HepG2 (cell line): Measurements from ENCODE around the gene DNPH1. TPM values are rescaled to one million over a fixed set of nuclear protein-coding genes. Genes with fewer than 3 reads are reported as not detected.

Source experiments
- ATF2 ChIP-seq: sonication (generic); formaldehyde crosslinking; IDR thresholded peaks from 2 replicates; pipeline ENCODE4 v1.4.0; 2020; ENCODE audit warnings: missing genetic modification reagents
- ATF6 ChIP-seq: sonication (generic); formaldehyde crosslinking; conservative IDR thresholded peaks from 2 replicates; pipeline ENCODE4 v1.4.0; 2020; ENCODE audit warnings: missing genetic modification reagents
- DNMT3B ChIP-seq: conservative IDR thresholded peaks from 2 replicates; pipeline ENCODE4 v1.6.1; 2016; ENCODE audit warnings: missing biosample characterization, control low read depth
- FOXJ3 ChIP-seq: sonication (generic); formaldehyde crosslinking; IDR thresholded peaks from 2 replicates; pipeline ENCODE4 v1.4.0; 2020; ENCODE audit warnings: missing genetic modification reagents, mild to moderate bottlenecking, borderline replicate concordance
- GLMP ChIP-seq: sonication (generic); formaldehyde crosslinking; IDR thresholded peaks from 2 replicates; pipeline ENCODE4 v1.9.0; 2021; ENCODE audit warnings: missing genetic modification reagents, mild to moderate bottlenecking, borderline replicate concordance
- HMGXB4 ChIP-seq, 2 experiments: sonication (generic) in 1 of 2; formaldehyde crosslinking in 1 of 2; IDR thresholded peaks; 2 replicates each; pipeline versions ENCODE4 v1.4.0 to v1.6.1; 2018 to 2020; ENCODE audit warnings: missing genetic modification reagents in 2 of 2, borderline replicate concordance in 1 of 2, low read depth in 1 of 2, mild to moderate bottlenecking in 1 of 2, missing biosample characterization in 1 of 2
- HOXA3 ChIP-seq: sonication (generic); formaldehyde crosslinking; IDR thresholded peaks from 2 replicates; pipeline ENCODE4 v1.5.0; 2020; ENCODE audit warnings: missing genetic modification reagents
- KLF15 ChIP-seq: sonication (generic); formaldehyde crosslinking; IDR thresholded peaks from 2 replicates; pipeline ENCODE4 v1.8.1; 2023; ENCODE audit warnings: borderline replicate concordance, mild to moderate bottlenecking, inconsistent platforms, missing genetic modification reagents, mixed read lengths
- RAD51 ChIP-seq: fragments of 450-650 bp; IDR thresholded peaks from 2 replicates; pipeline ENCODE4 v1.6.1; 2016; ENCODE audit warnings: borderline replicate concordance
- RARA ChIP-seq: IDR thresholded peaks from 2 replicates; pipeline ENCODE4 v1.6.1; 2016; ENCODE audit warnings: missing genetic modification reagents, missing compliant biosample characterization
- STAT6 ChIP-seq: sonication (generic); formaldehyde crosslinking; IDR thresholded peaks from 2 replicates; pipeline ENCODE4 v1.4.0; 2020; ENCODE audit warnings: missing genetic modification reagents, mild to moderate bottlenecking, borderline replicate concordance
- TFDP2 ChIP-seq: sonication (generic); formaldehyde crosslinking; IDR thresholded peaks from 2 replicates; pipeline ENCODE4 v1.4.0; 2020; ENCODE audit warnings: missing genetic modification reagents
- ZBTB8A ChIP-seq: sonication (generic); formaldehyde crosslinking; IDR thresholded peaks from 2 replicates; pipeline ENCODE4 v1.4.0; 2020; ENCODE audit warnings: mild to moderate bottlenecking, low read depth, missing genetic modification reagents, borderline replicate concordance
- ZFP37 ChIP-seq: sonication (generic); formaldehyde crosslinking; IDR thresholded peaks from 2 replicates; pipeline ENCODE4 v1.4.0; 2020; ENCODE audit warnings: missing genetic modification reagents, borderline replicate concordance
- ZNF468 ChIP-seq: sonication (generic); formaldehyde crosslinking; IDR thresholded peaks from 2 replicates; pipeline ENCODE4 v1.8.0; 2022; ENCODE audit warnings: mild to moderate bottlenecking, moderate library complexity, missing genetic modification reagents
- ZNF589 ChIP-seq: sonication (generic); formaldehyde crosslinking; conservative IDR thresholded peaks from 2 replicates; pipeline ENCODE4 v1.8.0; 2022; ENCODE audit warnings: mild to moderate bottlenecking, moderate library complexity, missing genetic modification reagents
- ZNF749 ChIP-seq: sonication (generic); formaldehyde crosslinking; IDR thresholded peaks from 2 replicates; pipeline ENCODE4 v1.8.0; 2022; ENCODE audit warnings: mild to moderate bottlenecking, missing genetic modification reagents, moderate library complexity, borderline replicate concordance
- polyA plus RNA-seq, 8 experiments: library from polyadenylated mRNA; depleted of rRNA in 3 of 8; stranded (reverse) in 7 of 8; unstranded in 1 of 8; fragments of >200 nt; fragmentation: Illumina TruSeq in 4 of 8; extraction: Trizol in 4 of 8; gene quantifications; 2 replicates each; pipeline versions ENCODE4 v1.2.1 to v1.2.3, GENCODE V29; 2011 to 2016; ENCODE audit warnings: low read depth in 4 of 8, missing spikeins in 1 of 8, mixed read lengths in 1 of 8; ENCODE audit not compliant: insufficient read depth in 1 of 8
- total RNA-seq, 5 experiments: library from RNA; depleted of rRNA; stranded (reverse); fragments of >200 nt; fragmentation: Illumina TruSeq; extraction: Trizol; gene quantifications; 2 replicates each; pipeline ENCODE4 v1.2.3, GENCODE V29; 2016; ENCODE audit warnings: low read depth in 1 of 5

Gene DNPH1
- total and polyA plus RNA-seq, 2 of the 13 experiments (the other 11 are each of a cell fraction or from before 2014, with no cell fraction given), result 56.5 to 75.1 TPM

GRCh38 chr6:43276577-43277305 lies 47.5 kb upstream of the DNPH1 start (continued):
- no peak for TF ChIP-seq HMGXB4 (CRISPR knock-in tag; IDR thresholded peaks at IDR 0.05; ENCODE audit: borderline replicate concordance in 1 of 2, low read depth in 1 of 2)
- no peak for TF ChIP-seq ATF6
- TF ChIP-seq ZFP37 (CRISPR knock-in tag), result 0 out of 2 replicates have a peak, but pooled peaks have one; percentile 4
- TF ChIP-seq ZNF749 (CRISPR knock-in tag), result no peak
- TF ChIP-seq STAT6 (CRISPR knock-in tag), result no peak
- no peak for TF ChIP-seq ZNF589 (CRISPR knock-in tag)
- no peak for TF ChIP-seq DNMT3B (CRISPR knock-in tag)
- TF ChIP-seq ATF2, result peak; percentile 56; the same call in 1 of the 2 replicates
- TF ChIP-seq TFDP2 (CRISPR knock-in tag), result peak; percentile 46
- TF ChIP-seq HOXA3 (CRISPR knock-in tag), result peak; percentile 49
- TF ChIP-seq ZNF468 (CRISPR knock-in tag), result no peak
- TF ChIP-seq RARA (CRISPR knock-in tag), result peak; percentile 83
- TF ChIP-seq FOXJ3 (CRISPR knock-in tag), result no peak
- no peak for TF ChIP-seq GLMP (CRISPR knock-in tag)
- no peak for TF ChIP-seq RAD51
- TF ChIP-seq KLF15 (CRISPR knock-in tag), result no peak
- TF ChIP-seq ZBTB8A (CRISPR knock-in tag), result no peak
